SK-N-SH treated with all-trans-retinoic acid at 6 μM for 48 hours (cell line): ENCODE measurements around the gene SIM2.

Source experiments
- GLIS3 ChIP-seq: fragments of 250-450 bp; sonication (Bioruptor Pico); IDR thresholded peaks from 2 replicates; pipeline ENCODE4 v1.5.0; 2020; ENCODE audit warnings: mild to moderate bottlenecking, moderate library complexity
- RARB ChIP-seq: fragments of 250-450 bp; sonication (Bioruptor Pico); IDR thresholded peaks from 2 replicates; pipeline ENCODE4 v1.8.0; 2021; ENCODE audit warnings: mild to moderate bottlenecking, moderate library complexity
- SNAI2 ChIP-seq: fragments of 250-450 bp; sonication (Bioruptor Pico); IDR thresholded peaks from 2 replicates; pipeline ENCODE4 v1.5.0; 2020; ENCODE audit warnings: mild to moderate bottlenecking, moderate library complexity
- TOX ChIP-seq: fragments of 250-450 bp; sonication (Bioruptor Pico); IDR thresholded peaks from 2 replicates; pipeline ENCODE4 v1.8.0; 2021; ENCODE audit warnings: mild to moderate bottlenecking, moderate library complexity, borderline replicate concordance
- ZC3H10 ChIP-seq: fragments of 250-450 bp; sonication (Bioruptor Pico); IDR thresholded peaks from 2 replicates; pipeline ENCODE4 v1.5.1; 2021; ENCODE audit warnings: mild to moderate bottlenecking, moderate library complexity
- ZFP3 ChIP-seq: fragments of 250-450 bp; sonication (Bioruptor Pico); IDR thresholded peaks from 2 replicates; pipeline ENCODE4 v1.5.0; 2020; ENCODE audit warnings: mild to moderate bottlenecking, moderate library complexity
- ZFP30 ChIP-seq: fragments of 450-650 bp; formaldehyde crosslinking; IDR thresholded peaks from 2 replicates; pipeline ENCODE4 v1.5.0; 2022; ENCODE audit warnings: mild to moderate bottlenecking, moderate library complexity
- ZNF8 ChIP-seq: fragments of 450-650 bp; formaldehyde crosslinking; IDR thresholded peaks from 2 replicates; pipeline ENCODE4 v1.5.0; 2020; ENCODE audit warnings: mild to moderate bottlenecking, moderate library complexity
- TF ChIP-seq, protein P1 (sequence below): fragments of 250-450 bp; sonication (Bioruptor Pico); IDR thresholded peaks from 2 replicates; pipeline ENCODE4 v1.8.0; 2020; ENCODE audit warnings: mild to moderate bottlenecking, moderate library complexity, borderline replicate concordance
- TF ChIP-seq, protein P2 (sequence below): fragments of 250-450 bp; sonication (Bioruptor Pico); IDR thresholded peaks from 2 replicates; pipeline ENCODE4 v1.5.1; 2020; ENCODE audit warnings: low read depth, mild to moderate bottlenecking, moderate library complexity
- TF ChIP-seq, protein P3 (sequence below): fragments of 250-450 bp; sonication (Bioruptor Pico); IDR thresholded peaks from 2 replicates; pipeline ENCODE4 v1.8.0; 2021; ENCODE audit warnings: low read depth, mild to moderate bottlenecking, moderate library complexity, borderline replicate concordance
- TF ChIP-seq, protein P4 (sequence below): fragments of 250-450 bp; sonication (Bioruptor Pico); IDR thresholded peaks from 2 replicates; pipeline ENCODE4 v1.5.0; 2020; ENCODE audit warnings: mild to moderate bottlenecking, moderate library complexity

DNA sequence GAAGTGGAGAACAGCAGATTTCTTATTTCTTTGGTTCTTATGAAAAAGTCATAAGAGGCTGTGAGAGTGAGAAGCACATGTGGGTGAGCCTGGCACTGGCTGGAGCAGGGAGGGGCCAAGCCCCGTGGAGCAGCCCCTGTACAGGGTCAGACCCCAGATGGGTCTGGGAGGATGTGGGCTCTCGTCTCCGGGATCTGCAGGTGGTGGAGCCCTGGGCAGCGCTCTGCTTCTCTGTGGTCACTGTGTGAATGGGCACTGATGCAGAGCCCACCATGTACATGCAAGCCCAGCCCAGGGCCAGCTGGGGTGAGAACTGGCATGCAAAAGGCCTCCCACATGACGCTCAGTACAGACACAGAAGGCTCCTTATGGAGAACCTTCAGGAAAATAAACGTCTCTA is 67.6 kb downstream of the SIM2 start:
- TF ChIP-seq, protein P1, sequence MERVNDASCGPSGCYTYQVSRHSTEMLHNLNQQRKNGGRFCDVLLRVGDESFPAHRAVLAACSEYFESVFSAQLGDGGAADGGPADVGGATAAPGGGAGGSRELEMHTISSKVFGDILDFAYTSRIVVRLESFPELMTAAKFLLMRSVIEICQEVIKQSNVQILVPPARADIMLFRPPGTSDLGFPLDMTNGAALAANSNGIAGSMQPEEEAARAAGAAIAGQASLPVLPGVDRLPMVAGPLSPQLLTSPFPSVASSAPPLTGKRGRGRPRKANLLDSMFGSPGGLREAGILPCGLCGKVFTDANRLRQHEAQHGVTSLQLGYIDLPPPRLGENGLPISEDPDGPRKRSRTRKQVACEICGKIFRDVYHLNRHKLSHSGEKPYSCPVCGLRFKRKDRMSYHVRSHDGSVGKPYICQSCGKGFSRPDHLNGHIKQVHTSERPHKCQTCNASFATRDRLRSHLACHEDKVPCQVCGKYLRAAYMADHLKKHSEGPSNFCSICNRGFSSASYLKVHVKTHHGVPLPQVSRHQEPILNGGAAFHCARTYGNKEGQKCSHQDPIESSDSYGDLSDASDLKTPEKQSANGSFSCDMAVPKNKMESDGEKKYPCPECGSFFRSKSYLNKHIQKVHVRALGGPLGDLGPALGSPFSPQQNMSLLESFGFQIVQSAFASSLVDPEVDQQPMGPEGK (CRISPR knock-in tag) = no peak
- TF ChIP-seq RARB (CRISPR knock-in tag) (no peak), ZC3H10 (no peak), TOX (CRISPR knock-in tag) (no peak), SNAI2 (no peak), ZNF8 (CRISPR knock-in tag) (no peak), ZFP3 (no peak), ZFP30 (CRISPR knock-in tag) (no peak), GLIS3 (CRISPR knock-in tag) (no peak)
- TF ChIP-seq, protein P2, sequence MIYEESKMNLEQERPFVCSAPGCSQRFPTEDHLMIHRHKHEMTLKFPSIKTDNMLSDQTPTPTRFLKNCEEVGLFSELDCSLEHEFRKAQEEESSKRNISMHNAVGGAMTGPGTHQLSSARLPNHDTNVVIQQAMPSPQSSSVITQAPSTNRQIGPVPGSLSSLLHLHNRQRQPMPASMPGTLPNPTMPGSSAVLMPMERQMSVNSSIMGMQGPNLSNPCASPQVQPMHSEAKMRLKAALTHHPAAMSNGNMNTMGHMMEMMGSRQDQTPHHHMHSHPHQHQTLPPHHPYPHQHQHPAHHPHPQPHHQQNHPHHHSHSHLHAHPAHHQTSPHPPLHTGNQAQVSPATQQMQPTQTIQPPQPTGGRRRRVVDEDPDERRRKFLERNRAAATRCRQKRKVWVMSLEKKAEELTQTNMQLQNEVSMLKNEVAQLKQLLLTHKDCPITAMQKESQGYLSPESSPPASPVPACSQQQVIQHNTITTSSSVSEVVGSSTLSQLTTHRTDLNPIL (CRISPR knock-in tag) = no peak
- TF ChIP-seq, protein P3, sequence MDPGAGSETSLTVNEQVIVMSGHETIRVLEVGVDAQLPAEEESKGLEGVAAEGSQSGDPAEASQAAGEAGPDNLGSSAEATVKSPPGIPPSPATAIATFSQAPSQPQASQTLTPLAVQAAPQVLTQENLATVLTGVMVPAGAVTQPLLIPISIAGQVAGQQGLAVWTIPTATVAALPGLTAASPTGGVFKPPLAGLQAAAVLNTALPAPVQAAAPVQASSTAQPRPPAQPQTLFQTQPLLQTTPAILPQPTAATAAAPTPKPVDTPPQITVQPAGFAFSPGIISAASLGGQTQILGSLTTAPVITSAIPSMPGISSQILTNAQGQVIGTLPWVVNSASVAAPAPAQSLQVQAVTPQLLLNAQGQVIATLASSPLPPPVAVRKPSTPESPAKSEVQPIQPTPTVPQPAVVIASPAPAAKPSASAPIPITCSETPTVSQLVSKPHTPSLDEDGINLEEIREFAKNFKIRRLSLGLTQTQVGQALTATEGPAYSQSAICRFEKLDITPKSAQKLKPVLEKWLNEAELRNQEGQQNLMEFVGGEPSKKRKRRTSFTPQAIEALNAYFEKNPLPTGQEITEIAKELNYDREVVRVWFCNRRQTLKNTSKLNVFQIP = no peak
- TF ChIP-seq, protein P4, sequence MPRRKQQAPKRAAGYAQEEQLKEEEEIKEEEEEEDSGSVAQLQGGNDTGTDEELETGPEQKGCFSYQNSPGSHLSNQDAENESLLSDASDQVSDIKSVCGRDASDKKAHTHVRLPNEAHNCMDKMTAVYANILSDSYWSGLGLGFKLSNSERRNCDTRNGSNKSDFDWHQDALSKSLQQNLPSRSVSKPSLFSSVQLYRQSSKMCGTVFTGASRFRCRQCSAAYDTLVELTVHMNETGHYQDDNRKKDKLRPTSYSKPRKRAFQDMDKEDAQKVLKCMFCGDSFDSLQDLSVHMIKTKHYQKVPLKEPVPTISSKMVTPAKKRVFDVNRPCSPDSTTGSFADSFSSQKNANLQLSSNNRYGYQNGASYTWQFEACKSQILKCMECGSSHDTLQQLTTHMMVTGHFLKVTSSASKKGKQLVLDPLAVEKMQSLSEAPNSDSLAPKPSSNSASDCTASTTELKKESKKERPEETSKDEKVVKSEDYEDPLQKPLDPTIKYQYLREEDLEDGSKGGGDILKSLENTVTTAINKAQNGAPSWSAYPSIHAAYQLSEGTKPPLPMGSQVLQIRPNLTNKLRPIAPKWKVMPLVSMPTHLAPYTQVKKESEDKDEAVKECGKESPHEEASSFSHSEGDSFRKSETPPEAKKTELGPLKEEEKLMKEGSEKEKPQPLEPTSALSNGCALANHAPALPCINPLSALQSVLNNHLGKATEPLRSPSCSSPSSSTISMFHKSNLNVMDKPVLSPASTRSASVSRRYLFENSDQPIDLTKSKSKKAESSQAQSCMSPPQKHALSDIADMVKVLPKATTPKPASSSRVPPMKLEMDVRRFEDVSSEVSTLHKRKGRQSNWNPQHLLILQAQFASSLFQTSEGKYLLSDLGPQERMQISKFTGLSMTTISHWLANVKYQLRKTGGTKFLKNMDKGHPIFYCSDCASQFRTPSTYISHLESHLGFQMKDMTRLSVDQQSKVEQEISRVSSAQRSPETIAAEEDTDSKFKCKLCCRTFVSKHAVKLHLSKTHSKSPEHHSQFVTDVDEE (CRISPR knock-in tag) = no peak
